Activated T-helper 17 cell treated with anti-CD3 and anti-CD28 coated beads, Interleukin-2, amount 50 U/mL, for 72 hours (primary cell): Measurements from ENCODE around the gene BCAS3. TPM values are rescaled to one million over a fixed set of nuclear protein-coding genes. Genes with fewer than 3 reads are reported as not detected.
"Not testable (repeated sequence)": the region's sequence is repeated elsewhere in the genome, so short reads cannot be mapped to it uniquely, and the experiment has no call there.

ENCODE experiments used
- ATAC-seq: fragments of 150-1000 bp; cut with Tn5 transposase; replicated peaks from 2 replicates; pipeline ENCODE4 v1.10.0; 2021; ENCODE audit warnings: mild to moderate bottlenecking, moderate library complexity
- H3K27ac Mint-ChIP-seq: one replicate; pipeline ENCODE4 v1.8.0; 2022; ENCODE audit warnings: mixed read lengths
- H3K27me3 Mint-ChIP-seq: one replicate; pipeline ENCODE4 v1.8.0; 2022; ENCODE audit warnings: mixed read lengths
- H3K36me3 Mint-ChIP-seq: one replicate; pipeline ENCODE4 v1.8.0; 2022; ENCODE audit warnings: low read depth, mild to moderate bottlenecking, mixed read lengths
- H3K4me1 Mint-ChIP-seq: one replicate; pipeline ENCODE4 v1.8.0; 2022; ENCODE audit warnings: mixed read lengths
- H3K4me3 Mint-ChIP-seq: one replicate; pipeline ENCODE4 v1.8.0; 2022; ENCODE audit warnings: mild to moderate bottlenecking, mixed read lengths
- H3K9me3 Mint-ChIP-seq: one replicate; pipeline ENCODE4 v1.8.0; 2022; ENCODE audit warnings: mixed read lengths
- total RNA-seq, 2 donors: library from RNA; stranded (reverse); gene quantifications; one replicate each; pipeline ENCODE4 v1.2.3, GENCODE V29; 2022

BCAS3 gene
- total RNA-seq, 2 donors from 2014 or later, result 11.6 to 15.0 TPM

DNA sequence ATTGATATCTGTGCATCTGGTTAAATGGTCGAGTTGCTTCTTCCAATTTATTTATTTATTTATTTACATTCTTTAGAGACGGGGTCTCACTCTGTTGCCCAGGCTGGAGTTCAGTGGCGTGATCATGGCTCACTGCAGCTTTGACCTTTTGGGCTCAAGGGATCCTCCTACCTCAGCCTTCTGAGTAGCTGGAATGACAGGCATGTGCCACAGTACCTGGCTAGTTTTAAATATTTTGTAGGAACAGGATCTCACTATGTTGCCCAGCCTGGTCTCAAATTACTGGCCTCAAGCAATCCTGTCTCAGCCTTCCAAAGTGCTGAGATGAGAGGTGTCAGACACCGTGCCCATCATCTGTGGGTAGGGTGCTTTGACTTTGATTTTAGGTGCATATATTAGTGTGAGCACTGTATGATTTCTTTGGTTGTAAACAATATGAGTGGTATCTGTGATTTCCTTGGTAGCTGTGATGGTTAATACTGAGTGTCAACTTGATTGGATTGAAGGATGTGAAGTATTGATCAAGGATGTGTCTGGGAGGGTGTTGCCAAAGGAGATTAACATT lies 90.2 kb downstream of the BCAS3 start:
- Mint-ChIP-seq H3K27ac (no peak overlapping the region), H3K36me3 (peaks cover 14% of the 10 kb centered on the region), H3K27me3 (no peaks in the 10 kb centered on the region), H3K4me3 (no peak overlapping the region), H3K4me1 (peaks cover 14% of the 10 kb centered on the region), H3K9me3 (peaks cover 12% of the 10 kb centered on the region)
- ATAC-seq, result no peak

DNA sequence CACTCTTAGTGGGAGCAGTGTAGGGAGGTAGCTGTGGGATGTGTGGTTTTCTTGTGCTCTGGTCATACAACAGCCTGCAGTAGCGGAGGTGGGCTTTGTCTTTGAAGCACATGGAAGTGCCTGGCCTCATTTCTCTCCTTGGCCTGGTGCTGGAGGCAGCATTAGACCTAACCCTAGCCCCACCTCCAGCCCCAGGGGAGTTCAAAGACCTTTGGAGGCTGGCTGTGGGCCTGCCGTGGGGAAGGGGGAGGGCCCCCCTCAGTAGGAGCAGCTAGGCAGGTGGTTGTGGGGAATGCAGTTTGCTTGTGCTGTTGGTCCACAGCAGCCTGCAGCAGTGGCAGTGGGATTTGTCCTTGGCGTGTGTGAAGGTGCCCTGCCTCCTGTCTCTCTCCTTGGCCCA lies 91.7 kb downstream of the BCAS3 start:
- ATAC-seq, result no peak
- H3K27ac Mint-ChIP-seq, result no peak overlapping the region
- no peak overlapping the region for H3K4me3 Mint-ChIP-seq
- H3K9me3 Mint-ChIP-seq, result peaks cover 6% of the 10 kb centered on the region
- no peaks in the 10 kb centered on the region for H3K36me3 Mint-ChIP-seq
- no peaks in the 10 kb centered on the region for H3K27me3 Mint-ChIP-seq
- peaks cover 14% of the 10 kb centered on the region for H3K4me1 Mint-ChIP-seq

DNA sequence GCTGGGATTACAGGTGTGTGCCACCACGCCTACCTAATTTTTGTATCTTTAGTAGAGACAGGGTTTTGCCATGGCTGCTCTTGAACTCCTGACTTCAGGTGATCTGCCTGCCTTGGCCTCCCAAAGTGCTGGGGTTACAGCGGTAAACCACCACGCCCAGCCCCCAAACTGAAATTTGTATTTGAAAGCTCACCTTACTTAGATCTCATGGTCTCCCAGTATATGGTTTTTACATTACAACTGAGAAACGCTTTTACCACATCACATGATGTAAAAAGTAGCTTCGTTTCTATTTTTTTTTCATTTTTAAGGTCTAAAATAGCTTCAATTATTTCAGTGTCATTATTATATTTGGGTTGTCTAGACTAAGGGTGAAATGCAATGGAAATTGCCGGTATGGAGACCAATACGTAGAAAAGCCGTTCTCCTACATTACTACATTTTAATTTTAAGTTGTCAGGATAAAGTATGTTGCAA lies 93.3 kb downstream of the BCAS3 start:
- Mint-ChIP-seq H3K4me1 (peaks cover 11% of the 10 kb centered on the region), H3K27ac (no peak overlapping the region), H3K4me3 (no peak overlapping the region), H3K9me3 (peaks cover under 1% of the 10 kb centered on the region), H3K36me3 (no peaks in the 10 kb centered on the region), H3K27me3 (no peaks in the 10 kb centered on the region)
- no peak for ATAC-seq

DNA sequence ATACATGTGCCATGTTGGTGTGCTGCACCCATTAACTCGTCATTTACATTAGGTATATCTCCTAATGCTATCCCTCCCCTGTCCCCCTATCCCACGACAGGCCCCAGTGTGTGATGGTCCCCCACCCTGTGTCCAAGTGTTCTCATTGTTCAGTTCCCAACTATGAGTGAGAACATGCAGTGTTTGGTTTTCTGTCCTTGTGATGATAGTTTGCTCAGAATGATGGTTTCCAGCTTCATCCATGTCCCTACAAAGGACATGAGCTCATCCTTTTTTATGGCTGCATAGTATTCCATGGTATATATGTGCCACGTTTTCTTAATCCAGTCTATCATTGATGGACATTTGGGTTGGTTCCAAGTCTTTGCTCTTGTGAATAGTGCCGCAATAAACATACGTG lies 94.0 kb downstream of the BCAS3 start:
- not testable (repeated sequence) for H3K27me3 Mint-ChIP-seq, H3K4me1 Mint-ChIP-seq, ATAC-seq

DNA sequence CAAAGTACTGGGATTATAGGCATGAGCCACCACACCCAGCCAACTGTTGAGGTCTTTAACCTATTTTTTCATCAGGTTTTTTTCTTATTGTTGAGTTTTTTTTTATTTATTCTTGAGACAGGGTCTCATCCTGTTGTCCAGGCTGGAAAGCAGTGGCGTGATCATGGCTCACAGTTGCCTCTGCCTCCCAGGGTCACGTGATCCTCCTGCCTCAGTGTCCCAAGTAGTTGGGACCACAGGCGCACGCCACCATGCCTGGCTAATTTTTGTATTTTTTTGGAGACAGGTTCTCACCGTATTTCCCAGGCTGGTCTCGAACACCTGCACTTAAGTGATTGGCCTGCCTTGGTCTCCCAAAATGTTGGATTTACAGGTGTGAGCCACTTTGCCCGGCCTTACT lies 95.9 kb downstream of the BCAS3 start:
- Mint-ChIP-seq H3K9me3 (no peaks in the 10 kb centered on the region), H3K4me1 (peaks cover 7% of the 10 kb centered on the region), H3K36me3 (no peaks in the 10 kb centered on the region), H3K27ac (no peak overlapping the region), H3K4me3 (no peak overlapping the region), H3K27me3 (no peaks in the 10 kb centered on the region)
- no peak for ATAC-seq

More for the DNA sequence above, 94.0 kb downstream of the BCAS3 start:
- not testable (repeated sequence) for H3K4me3 Mint-ChIP-seq, H3K27ac Mint-ChIP-seq, H3K36me3 Mint-ChIP-seq, H3K9me3 Mint-ChIP-seq

DNA sequence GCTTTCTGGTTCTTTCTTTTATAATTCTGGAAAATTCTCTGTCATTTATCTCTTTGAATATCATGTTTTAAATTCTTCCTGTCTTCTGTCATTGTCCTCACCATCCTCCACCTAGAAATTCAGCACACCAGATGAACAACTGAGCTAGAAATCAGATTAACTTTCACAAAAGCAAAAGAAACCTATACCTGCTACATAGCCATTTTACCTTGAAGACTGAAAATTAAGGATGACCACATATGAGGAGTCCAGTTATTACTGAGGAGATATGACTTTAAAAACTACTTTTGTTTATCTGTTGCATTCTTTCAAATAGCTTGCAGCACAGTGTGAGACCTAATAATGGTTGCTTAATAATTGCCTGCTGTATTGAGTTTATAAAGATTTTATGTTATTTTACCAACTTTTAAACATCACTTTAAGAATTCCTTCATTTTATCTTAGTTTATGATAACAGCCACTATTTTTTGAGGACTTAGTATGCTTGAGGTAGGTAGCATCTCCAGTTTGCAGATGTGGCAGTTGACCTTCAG lies 104.3 kb downstream of the BCAS3 start:
- no peaks in the 10 kb centered on the region for H3K36me3 Mint-ChIP-seq
- no peak for ATAC-seq
- no peak overlapping the region for H3K27ac Mint-ChIP-seq
- H3K4me3 Mint-ChIP-seq, result no peak overlapping the region
- H3K27me3 Mint-ChIP-seq, result no peaks in the 10 kb centered on the region
- H3K4me1 Mint-ChIP-seq, result no peaks in the 10 kb centered on the region
- H3K9me3 Mint-ChIP-seq, result no peaks in the 10 kb centered on the region

DNA sequence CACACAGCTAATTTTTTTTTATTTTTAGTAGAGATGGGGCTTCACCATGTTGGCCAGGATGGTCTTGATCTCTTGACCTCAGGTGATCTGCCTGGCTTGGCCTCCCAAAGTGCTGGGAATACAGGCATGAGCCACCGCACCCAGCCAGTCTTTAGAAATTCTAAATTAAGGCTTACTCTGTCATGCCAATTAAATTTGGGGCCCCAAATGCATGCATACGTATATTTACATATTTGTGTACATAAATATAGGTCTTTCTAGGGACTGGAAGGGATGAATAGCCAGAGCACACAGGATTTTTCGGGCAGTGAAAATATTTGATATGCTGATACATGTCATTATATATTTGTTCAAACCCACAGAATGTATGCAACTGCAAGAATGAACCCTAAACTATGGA lies 105.1 kb downstream of the BCAS3 start:
- Mint-ChIP-seq H3K4me1 (no peaks in the 10 kb centered on the region), H3K27ac (no peak overlapping the region), H3K9me3 (no peaks in the 10 kb centered on the region), H3K36me3 (no peaks in the 10 kb centered on the region), H3K4me3 (no peak overlapping the region), H3K27me3 (no peaks in the 10 kb centered on the region)
- ATAC-seq, result no peak

DNA sequence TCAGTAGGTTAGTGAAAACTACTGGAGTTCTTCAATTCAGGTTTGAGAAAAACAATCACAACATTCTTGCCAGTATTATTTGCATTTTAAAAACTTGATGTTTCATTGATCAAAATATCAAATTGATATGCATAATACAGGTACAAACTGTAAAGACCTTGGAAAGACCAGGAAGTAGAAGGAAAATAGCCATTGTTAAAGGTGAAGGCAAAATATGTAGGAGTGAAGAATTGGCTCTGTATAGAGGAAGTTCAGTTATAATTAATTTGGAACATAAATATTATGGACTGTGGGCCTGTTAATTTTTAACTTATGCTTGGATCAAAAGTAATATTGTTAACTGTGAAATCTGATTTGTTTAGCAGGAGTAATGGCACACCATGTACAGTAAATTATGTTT lies 112.6 kb downstream of the BCAS3 start:
- Mint-ChIP-seq H3K4me1 (no peaks in the 10 kb centered on the region), H3K27ac (no peak overlapping the region), H3K4me3 (no peak overlapping the region), H3K27me3 (no peaks in the 10 kb centered on the region), H3K9me3 (no peaks in the 10 kb centered on the region), H3K36me3 (no peaks in the 10 kb centered on the region)
- no peak for ATAC-seq

DNA sequence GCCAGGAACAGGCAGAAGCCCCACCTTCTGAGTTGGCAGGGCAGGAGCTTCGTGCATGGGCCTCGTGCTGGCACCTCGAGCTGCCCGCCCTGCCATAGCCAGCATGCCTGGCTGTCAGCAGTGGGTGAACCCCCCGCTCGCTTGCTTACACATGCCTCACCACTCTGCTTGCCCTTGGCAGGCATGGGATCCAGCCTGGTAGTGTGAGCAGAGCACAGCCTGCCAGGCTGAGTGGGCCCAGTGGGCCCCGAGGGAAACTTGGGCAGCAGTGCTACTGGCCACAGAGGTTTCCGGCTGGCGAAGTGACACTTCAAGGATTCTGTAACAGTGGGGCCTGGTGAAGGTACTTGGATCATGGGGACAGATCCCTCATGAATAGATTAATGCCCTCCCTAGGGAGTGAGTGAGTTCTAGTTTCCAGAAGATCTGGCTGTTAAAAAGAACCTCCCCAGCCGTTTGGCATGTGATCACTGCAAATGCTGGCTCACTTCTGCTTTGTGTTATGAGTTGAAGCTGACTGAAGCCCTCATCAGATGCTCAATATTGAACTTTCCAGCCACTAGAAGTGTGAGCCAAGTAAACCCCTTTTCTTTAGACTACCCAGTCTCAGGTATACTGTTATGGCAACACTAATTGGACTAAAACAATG lies 114.7 kb downstream of the BCAS3 start:
- Mint-ChIP-seq H3K36me3 (no peaks in the 10 kb centered on the region), H3K4me1 (no peaks in the 10 kb centered on the region)
- no peak for ATAC-seq

DNA sequence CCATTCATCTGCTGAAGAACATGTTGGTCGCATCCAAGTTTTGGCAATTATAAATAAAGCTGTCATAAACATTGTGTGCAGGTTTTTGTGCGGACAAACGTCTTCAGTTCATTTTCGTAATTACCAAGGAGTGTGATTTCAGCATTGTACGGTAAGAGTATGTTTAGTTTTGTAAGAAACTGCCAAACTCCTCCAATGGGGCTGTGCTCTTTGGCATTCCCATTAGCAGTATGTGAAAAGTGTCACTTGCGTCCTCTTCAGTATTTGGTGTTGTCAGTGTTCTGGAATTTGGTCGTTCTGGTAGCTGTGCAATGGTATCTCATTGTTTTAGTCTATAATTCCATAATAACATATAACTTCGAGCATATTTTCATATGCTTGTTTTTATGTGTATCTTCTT lies 120.9 kb downstream of the BCAS3 start:
- no peak for ATAC-seq
- Mint-ChIP-seq H3K27ac (no peak overlapping the region), H3K4me1 (no peaks in the 10 kb centered on the region), H3K36me3 (no peaks in the 10 kb centered on the region), H3K27me3 (no peaks in the 10 kb centered on the region), H3K4me3 (no peak overlapping the region), H3K9me3 (no peaks in the 10 kb centered on the region)

More for the DNA sequence above, 114.7 kb downstream of the BCAS3 start:
- no peaks in the 10 kb centered on the region for H3K27me3 Mint-ChIP-seq
- no peaks in the 10 kb centered on the region for H3K9me3 Mint-ChIP-seq
- H3K27ac Mint-ChIP-seq, result no peak overlapping the region
- H3K4me3 Mint-ChIP-seq, result no peak overlapping the region

DNA sequence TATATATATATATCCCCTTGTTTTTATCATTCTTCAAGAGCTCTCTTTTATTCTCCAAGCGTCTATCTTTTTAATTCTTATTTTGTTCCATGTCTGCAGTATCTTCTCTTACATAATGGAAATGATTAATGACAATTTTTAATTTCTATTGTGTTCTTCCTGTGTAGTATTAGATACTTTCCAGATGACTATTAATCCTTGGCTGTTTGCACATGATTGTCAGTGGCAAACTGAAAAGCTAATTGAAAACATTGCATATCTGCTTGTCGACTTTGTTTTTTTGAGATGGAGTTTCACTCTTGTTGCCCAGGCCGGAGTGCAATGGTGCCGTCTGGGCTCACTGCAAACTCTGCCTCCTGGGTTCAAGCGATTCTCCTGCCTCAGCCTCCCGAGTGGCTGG lies 124.7 kb downstream of the BCAS3 start:
- no peak for ATAC-seq
- Mint-ChIP-seq H3K27me3 (no peaks in the 10 kb centered on the region), H3K36me3 (no peaks in the 10 kb centered on the region), H3K4me1 (peaks cover 4% of the 10 kb centered on the region), H3K4me3 (no peak overlapping the region), H3K27ac (no peak overlapping the region), H3K9me3 (no peaks in the 10 kb centered on the region)

DNA sequence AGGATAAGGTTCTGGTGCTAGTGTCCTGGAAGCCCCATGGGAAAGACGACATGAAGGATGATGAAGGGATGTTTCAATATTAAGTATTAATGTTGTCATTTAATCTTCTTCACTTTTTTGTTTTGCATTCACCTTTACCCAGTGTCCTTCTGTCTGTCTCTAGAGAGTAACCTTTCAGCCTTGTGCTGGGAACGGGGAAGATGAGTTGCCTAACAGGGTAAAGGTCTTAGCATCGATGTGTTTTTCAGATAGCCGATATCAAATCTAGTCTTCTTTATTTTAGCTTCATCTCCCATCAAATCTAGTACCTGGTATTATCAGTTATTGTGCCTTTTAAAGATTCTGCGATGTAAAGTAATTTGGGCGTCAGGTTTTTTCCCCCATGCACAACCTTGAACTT lies 125.4 kb downstream of the BCAS3 start:
- ATAC-seq, result no peak
- H3K4me1 Mint-ChIP-seq, result peaks cover 4% of the 10 kb centered on the region
- no peak overlapping the region for H3K27ac Mint-ChIP-seq
- no peak overlapping the region for H3K4me3 Mint-ChIP-seq
- no peaks in the 10 kb centered on the region for H3K27me3 Mint-ChIP-seq
- no peaks in the 10 kb centered on the region for H3K9me3 Mint-ChIP-seq
- peaks cover 2% of the 10 kb centered on the region for H3K36me3 Mint-ChIP-seq

DNA sequence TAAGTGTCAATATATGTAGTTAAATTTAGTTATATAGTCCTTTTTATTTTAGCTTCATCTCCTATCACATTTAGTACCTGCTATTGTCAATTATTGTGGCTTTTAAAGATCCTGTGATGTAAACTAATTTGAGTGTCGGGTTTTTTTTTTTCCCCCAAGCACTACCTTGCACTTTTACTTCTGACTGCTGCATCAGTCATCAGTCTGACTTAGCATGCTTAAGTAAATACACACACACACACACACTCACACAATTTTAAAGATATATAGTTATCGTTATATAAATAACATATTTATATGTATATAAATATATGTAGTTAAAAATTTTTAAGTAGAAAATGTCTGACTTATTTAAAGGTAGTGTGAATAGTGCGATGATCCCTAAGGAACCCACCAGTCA lies 127.2 kb downstream of the BCAS3 start:
- H3K4me1 Mint-ChIP-seq, result peaks cover 4% of the 10 kb centered on the region
- H3K36me3 Mint-ChIP-seq, result peaks cover 18% of the 10 kb centered on the region
- H3K4me3 Mint-ChIP-seq, result no peak overlapping the region
- H3K27me3 Mint-ChIP-seq, result no peaks in the 10 kb centered on the region
- no peaks in the 10 kb centered on the region for H3K9me3 Mint-ChIP-seq
- ATAC-seq, result no peak
- H3K27ac Mint-ChIP-seq, result no peak overlapping the region

DNA sequence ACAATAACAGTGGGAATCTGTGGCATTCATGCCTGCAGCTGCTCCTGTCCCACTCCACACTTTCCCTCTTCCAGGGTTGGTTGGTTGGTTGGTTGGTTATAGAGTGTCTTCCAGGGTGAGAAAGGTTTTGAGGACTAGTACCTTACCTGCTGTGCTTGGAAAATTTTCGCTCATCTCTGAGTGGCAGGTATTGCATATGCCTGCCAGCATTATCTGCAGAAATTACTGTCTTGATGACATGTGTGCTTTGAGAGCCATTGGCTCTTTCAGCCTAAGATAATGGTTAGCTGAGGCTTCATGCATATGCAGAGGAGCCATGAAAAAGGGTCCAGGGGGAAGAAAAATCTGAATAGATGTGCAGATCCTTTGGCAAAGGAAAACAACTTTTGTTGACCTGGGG lies 131.8 kb downstream of the BCAS3 start:
- Mint-ChIP-seq H3K9me3 (peaks cover 4% of the 10 kb centered on the region), H3K27me3 (no peaks in the 10 kb centered on the region), H3K27ac (no peak overlapping the region), H3K36me3 (peaks cover 28% of the 10 kb centered on the region), H3K4me3 (no peak overlapping the region), H3K4me1 (peaks cover 4% of the 10 kb centered on the region)
- ATAC-seq, result no peak

DNA sequence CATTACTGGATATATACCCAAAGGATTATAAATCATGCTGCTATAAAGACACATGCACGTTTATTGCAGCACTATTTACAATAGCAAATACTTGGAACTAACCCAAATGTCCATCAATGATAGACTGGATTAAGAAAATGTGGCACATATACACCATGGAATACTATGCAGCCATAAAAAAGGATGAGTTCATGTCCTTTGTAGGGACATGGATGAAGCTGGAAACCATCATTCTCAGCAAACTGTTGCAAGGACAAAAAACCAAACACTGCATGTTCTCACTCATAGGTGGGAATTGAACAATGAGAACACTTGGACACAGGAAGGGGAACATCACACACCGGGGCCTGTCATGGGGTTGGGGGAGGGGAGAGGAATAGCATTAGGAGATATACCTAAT lies 137.3 kb downstream of the BCAS3 start:
- H3K27me3 Mint-ChIP-seq, ATAC-seq, H3K4me3 Mint-ChIP-seq, H3K27ac Mint-ChIP-seq, H3K36me3 Mint-ChIP-seq, H3K4me1 Mint-ChIP-seq, H3K9me3 Mint-ChIP-seq: not testable (repeated sequence)
